OCI-LY1 (cell line): ENCODE measurements around the gene SH3BP5.
A peak's percentile ranks its signal among the peaks of the same experiment; 100 is the strongest.

ENCODE experiments used
- H2AFZ ChIP-seq: fragments of 200-600 bp; sonication (generic), shearing (Covaris generic); 2 replicates; pipeline ENCODE4 v1.6.0; 2014; ENCODE audit warnings: antibody characterized with exemption, mild to moderate bottlenecking, low read length
- H3F3A ChIP-seq: fragments of 200-600 bp; sonication (generic), shearing (Covaris generic); 2 replicates; pipeline ENCODE4 v1.6.0; 2014; ENCODE audit warnings: mild to moderate bottlenecking, antibody characterized with exemption, low read length, moderate library complexity; ENCODE audit not compliant: insufficient read depth
- H3K27ac ChIP-seq: fragments of 200-600 bp; sonication (generic); 2 replicates; pipeline ENCODE4 v1.5.1; 2014; ENCODE audit warnings: low read length, mixed run types, mild to moderate bottlenecking, low read depth; ENCODE audit not compliant: poor library complexity, severe bottlenecking
- H3K27me3 ChIP-seq: fragments of 200-600 bp; sonication (generic); 2 replicates; pipeline ENCODE4 v1.6.0; 2014; ENCODE audit warnings: antibody characterized with exemption, mild to moderate bottlenecking, low read length, moderate library complexity; ENCODE audit not compliant: insufficient read depth
- H3K36me3 ChIP-seq: fragments of 200-600 bp; sonication (generic); 2 replicates; pipeline ENCODE4 v1.6.1; 2014; ENCODE audit warnings: mild to moderate bottlenecking, antibody characterized with exemption, low read length, moderate library complexity, mixed read lengths; ENCODE audit not compliant: insufficient read depth
- H3K4me1 ChIP-seq: fragments of 200-600 bp; sonication (generic); 2 replicates; pipeline ENCODE4 v1.5.1; 2014; ENCODE audit warnings: mild to moderate bottlenecking, low read length, moderate library complexity; ENCODE audit not compliant: insufficient read depth, severe bottlenecking
- H3K4me2 ChIP-seq: fragments of 200-600 bp; sonication (generic), shearing (Covaris generic); 2 replicates; pipeline ENCODE4 v1.6.1; 2014; ENCODE audit warnings: low read length
- H3K4me3 ChIP-seq: fragments of 200-600 bp; sonication (generic); 2 replicates; pipeline ENCODE4 v1.5.1; 2014; ENCODE audit warnings: low read length, low read depth, mild to moderate bottlenecking, mixed read lengths; ENCODE audit not compliant: poor library complexity, severe bottlenecking
- H3K79me2 ChIP-seq: fragments of 200-600 bp; shearing (Covaris generic); 2 replicates; pipeline ENCODE4 v1.6.1; 2016; ENCODE audit warnings: mixed run types, low read length, mixed read lengths; ENCODE audit not compliant: insufficient read depth
- H3K9ac ChIP-seq: fragments of 200-600 bp; sonication (generic), shearing (Covaris generic); 2 replicates; pipeline ENCODE4 v1.6.1; 2014; ENCODE audit warnings: mild to moderate bottlenecking, low read length, mixed read lengths
- H3K9me2 ChIP-seq: fragments of 200-600 bp; sonication (generic), shearing (Covaris generic); 2 replicates; pipeline ENCODE4 v1.6.1; 2014; ENCODE audit warnings: low read depth, mild to moderate bottlenecking, low read length, mixed read lengths
- H3K9me3 ChIP-seq: fragments of 200-600 bp; shearing (Covaris generic); 2 replicates; pipeline ENCODE4 v1.6.1; 2014; ENCODE audit warnings: low read length, mixed read lengths
- H4K20me1 ChIP-seq: fragments of 200-600 bp; sonication (generic), shearing (Covaris generic); 2 replicates; pipeline ENCODE4 v1.6.0; 2016; ENCODE audit warnings: mild to moderate bottlenecking, low read length; ENCODE audit not compliant: insufficient read depth
- EZH2 ChIP-seq: fragments of 200-600 bp; sonication (generic), shearing (Covaris generic); IDR thresholded peaks from 2 replicates; pipeline ENCODE4 v1.8.0; 2017; ENCODE audit warnings: borderline replicate concordance, mixed run types, mild to moderate bottlenecking, antibody characterized with exemption, low read length, moderate library complexity, mixed read lengths
- TF ChIP-seq, protein P1 (sequence below): fragments of 200-600 bp; sonication (generic), shearing (Covaris generic); IDR thresholded peaks from 2 replicates; pipeline ENCODE4 v1.5.1; 2017; ENCODE audit warnings: mild to moderate bottlenecking, antibody characterized with exemption, low read length, moderate library complexity, mixed read lengths

Gene SH3BP5

DNA sequence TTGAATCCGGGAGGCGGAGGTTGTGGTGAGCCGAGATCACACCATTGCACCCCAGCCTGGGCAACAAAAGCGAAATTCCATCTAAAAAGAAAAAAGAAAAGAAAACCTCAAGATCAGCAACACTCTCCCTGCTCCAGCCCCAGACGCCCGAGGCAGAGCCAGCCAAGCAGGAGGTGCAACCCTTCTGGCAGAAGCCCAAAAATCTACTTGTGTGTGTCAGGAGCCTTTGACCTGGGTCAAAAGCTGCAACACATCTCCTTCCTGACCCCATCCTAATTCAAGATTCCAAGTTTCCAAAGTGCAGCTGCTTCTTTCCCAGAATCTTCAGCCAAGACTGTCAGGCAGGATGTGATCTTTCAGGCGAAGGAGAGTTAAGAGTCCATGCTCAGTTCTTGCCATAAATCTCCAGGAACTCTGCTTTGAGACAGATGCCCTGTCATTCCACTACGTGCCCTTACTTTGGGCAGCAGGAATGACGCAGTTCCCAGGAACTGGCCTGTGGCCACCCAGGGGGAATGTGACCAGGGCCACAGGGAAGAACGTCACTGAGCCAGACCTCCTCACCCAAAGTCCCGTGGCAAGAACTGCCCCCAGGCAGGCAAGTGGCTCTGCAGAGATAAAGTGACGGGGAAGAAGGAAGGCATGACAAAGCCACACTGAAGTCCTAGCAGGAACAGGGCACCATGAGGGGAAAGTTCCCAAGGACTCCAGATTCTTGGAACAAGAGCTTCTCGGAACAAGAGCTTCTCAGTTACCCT, 39.4 kb downstream of the SH3BP5 start:
- Histone ChIP-seq H3K27me3 (no peaks in the 10 kb centered on the region), H3K4me3 (no peak overlapping the region), H3K4me1 (peaks cover 29% of the 10 kb centered on the region), H3K9ac (no peak overlapping the region), H3K4me2 (no peak overlapping the region), H3F3A (no peaks in the 10 kb centered on the region), H3K79me2 (no peaks in the 10 kb centered on the region), H4K20me1 (no peaks in the 10 kb centered on the region), H3K36me3 (no peaks in the 10 kb centered on the region; the same call in 1 of the 2 replicates), H3K9me3 (no peaks in the 10 kb centered on the region), H3K27ac (no peak overlapping the region), H2AFZ (no peak overlapping the region), H3K9me2 (no peaks in the 10 kb centered on the region)
- TF ChIP-seq, protein P1, sequence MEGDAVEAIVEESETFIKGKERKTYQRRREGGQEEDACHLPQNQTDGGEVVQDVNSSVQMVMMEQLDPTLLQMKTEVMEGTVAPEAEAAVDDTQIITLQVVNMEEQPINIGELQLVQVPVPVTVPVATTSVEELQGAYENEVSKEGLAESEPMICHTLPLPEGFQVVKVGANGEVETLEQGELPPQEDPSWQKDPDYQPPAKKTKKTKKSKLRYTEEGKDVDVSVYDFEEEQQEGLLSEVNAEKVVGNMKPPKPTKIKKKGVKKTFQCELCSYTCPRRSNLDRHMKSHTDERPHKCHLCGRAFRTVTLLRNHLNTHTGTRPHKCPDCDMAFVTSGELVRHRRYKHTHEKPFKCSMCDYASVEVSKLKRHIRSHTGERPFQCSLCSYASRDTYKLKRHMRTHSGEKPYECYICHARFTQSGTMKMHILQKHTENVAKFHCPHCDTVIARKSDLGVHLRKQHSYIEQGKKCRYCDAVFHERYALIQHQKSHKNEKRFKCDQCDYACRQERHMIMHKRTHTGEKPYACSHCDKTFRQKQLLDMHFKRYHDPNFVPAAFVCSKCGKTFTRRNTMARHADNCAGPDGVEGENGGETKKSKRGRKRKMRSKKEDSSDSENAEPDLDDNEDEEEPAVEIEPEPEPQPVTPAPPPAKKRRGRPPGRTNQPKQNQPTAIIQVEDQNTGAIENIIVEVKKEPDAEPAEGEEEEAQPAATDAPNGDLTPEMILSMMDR: no peak
- no peak for TF ChIP-seq EZH2

DNA sequence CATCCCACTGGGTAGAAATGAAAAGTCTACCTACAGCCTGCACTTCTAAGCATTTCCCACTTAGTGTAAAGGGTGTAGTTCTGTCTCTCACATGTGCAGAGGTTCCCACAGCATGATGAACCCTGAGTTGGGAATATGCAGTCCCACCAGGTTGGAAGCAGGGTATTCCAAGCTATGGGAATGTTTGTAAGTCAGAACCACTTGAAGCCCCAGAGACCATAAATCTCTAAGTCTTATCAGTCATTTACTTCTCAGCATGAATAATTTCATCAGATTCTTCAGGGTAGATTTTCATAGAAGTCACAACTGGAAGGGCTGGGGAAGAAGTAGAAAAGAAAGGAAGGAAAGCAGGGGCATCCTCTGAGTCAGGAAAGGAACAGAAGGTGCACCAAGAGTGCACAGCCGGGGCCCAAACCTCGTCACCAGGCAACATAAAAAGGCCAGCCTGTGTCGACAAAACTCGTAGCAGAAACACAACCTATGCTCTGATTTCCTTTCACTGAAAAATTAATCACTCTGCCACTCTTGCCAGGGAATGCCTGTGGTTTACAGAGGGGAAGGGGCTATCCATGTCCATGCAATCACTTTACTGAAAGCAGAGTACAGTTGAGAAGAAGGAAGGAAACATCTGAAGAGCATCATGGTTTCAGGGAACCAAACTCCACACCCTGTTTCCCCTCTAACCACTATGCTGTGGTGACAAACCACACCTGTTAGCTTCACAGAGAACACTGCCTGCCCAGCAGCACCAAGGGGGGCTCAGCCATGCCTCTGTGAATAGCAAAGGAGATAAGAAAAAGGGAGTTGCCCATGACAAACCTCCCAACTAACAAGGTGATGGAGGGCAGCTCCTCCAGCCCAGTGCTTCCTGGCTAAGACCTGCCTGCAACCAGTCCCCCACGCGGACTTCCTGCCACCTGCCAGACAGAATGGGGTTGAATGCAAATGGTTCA, 40.5 kb downstream of the SH3BP5 start:
- Histone ChIP-seq H3K4me1 (peaks cover 29% of the 10 kb centered on the region), H3K79me2 (no peaks in the 10 kb centered on the region), H3K4me3 (no peak overlapping the region)

DNA sequence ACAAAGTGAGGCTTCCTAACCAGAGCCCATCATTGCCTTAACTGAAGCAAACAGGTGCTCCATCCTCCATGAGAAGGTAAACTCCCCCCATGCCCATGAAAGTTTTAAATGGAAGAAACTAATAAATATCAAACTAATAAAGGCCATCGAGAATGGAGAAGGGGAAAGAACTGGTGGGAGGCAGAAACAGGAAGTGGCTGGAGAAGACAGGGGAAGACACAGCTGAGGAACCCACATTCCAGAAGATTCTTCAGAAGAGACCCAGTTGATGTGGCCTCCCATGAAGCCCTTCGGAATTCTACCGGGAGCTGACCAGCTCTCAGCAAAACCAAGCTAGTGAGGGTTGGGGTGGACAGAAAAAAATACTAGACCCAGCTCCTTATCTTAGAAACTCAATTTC, 41.6 kb downstream of the SH3BP5 start:
- Histone ChIP-seq H3K9ac (no peak overlapping the region), H3K27ac (no peak overlapping the region), H3K4me3 (no peak overlapping the region), H3K36me3 (no peaks in the 10 kb centered on the region; the same call in 1 of the 2 replicates), H3K27me3 (no peaks in the 10 kb centered on the region), H3F3A (no peaks in the 10 kb centered on the region), H4K20me1 (no peaks in the 10 kb centered on the region), H3K4me2 (no peak overlapping the region), H3K79me2 (no peaks in the 10 kb centered on the region), H2AFZ (no peak overlapping the region), H3K9me2 (no peaks in the 10 kb centered on the region), H3K4me1 (peaks cover 29% of the 10 kb centered on the region), H3K9me3 (no peaks in the 10 kb centered on the region)
- TF ChIP-seq, protein P1: no peak
- no peak for TF ChIP-seq EZH2

More for the DNA sequence above, 40.5 kb downstream of the SH3BP5 start:
- H2AFZ ChIP-seq: no peak overlapping the region
- no peaks in the 10 kb centered on the region for H4K20me1 ChIP-seq
- H3K4me2 ChIP-seq: peak overlapping the region; percentile 39; the same call in 1 of the 2 replicates
- TF ChIP-seq EZH2: no peak
- TF ChIP-seq, protein P1: no peak
- peak overlapping the region; percentile 41 for H3K27ac ChIP-seq
- H3K9me2 ChIP-seq: no peaks in the 10 kb centered on the region
- no peaks in the 10 kb centered on the region; the same call in 1 of the 2 replicates for H3K36me3 ChIP-seq
- H3K9ac ChIP-seq: no peak overlapping the region
- no peaks in the 10 kb centered on the region for H3F3A ChIP-seq
- no peaks in the 10 kb centered on the region for H3K9me3 ChIP-seq
- H3K27me3 ChIP-seq: no peaks in the 10 kb centered on the region
